ENCODE results near the gene FSD1L. TPM values are rescaled to one million over a fixed set of nuclear protein-coding genes. Genes with fewer than 3 reads are reported as not detected.
A peak's percentile ranks its signal among the peaks of the same experiment; 100 is the strongest.

The FSD1L gene
- total and polyA plus RNA-seq, 2 experiments from 2014 or later = 5.2 to 7.1 TPM

- TF ChIP-seq, protein P1, sequence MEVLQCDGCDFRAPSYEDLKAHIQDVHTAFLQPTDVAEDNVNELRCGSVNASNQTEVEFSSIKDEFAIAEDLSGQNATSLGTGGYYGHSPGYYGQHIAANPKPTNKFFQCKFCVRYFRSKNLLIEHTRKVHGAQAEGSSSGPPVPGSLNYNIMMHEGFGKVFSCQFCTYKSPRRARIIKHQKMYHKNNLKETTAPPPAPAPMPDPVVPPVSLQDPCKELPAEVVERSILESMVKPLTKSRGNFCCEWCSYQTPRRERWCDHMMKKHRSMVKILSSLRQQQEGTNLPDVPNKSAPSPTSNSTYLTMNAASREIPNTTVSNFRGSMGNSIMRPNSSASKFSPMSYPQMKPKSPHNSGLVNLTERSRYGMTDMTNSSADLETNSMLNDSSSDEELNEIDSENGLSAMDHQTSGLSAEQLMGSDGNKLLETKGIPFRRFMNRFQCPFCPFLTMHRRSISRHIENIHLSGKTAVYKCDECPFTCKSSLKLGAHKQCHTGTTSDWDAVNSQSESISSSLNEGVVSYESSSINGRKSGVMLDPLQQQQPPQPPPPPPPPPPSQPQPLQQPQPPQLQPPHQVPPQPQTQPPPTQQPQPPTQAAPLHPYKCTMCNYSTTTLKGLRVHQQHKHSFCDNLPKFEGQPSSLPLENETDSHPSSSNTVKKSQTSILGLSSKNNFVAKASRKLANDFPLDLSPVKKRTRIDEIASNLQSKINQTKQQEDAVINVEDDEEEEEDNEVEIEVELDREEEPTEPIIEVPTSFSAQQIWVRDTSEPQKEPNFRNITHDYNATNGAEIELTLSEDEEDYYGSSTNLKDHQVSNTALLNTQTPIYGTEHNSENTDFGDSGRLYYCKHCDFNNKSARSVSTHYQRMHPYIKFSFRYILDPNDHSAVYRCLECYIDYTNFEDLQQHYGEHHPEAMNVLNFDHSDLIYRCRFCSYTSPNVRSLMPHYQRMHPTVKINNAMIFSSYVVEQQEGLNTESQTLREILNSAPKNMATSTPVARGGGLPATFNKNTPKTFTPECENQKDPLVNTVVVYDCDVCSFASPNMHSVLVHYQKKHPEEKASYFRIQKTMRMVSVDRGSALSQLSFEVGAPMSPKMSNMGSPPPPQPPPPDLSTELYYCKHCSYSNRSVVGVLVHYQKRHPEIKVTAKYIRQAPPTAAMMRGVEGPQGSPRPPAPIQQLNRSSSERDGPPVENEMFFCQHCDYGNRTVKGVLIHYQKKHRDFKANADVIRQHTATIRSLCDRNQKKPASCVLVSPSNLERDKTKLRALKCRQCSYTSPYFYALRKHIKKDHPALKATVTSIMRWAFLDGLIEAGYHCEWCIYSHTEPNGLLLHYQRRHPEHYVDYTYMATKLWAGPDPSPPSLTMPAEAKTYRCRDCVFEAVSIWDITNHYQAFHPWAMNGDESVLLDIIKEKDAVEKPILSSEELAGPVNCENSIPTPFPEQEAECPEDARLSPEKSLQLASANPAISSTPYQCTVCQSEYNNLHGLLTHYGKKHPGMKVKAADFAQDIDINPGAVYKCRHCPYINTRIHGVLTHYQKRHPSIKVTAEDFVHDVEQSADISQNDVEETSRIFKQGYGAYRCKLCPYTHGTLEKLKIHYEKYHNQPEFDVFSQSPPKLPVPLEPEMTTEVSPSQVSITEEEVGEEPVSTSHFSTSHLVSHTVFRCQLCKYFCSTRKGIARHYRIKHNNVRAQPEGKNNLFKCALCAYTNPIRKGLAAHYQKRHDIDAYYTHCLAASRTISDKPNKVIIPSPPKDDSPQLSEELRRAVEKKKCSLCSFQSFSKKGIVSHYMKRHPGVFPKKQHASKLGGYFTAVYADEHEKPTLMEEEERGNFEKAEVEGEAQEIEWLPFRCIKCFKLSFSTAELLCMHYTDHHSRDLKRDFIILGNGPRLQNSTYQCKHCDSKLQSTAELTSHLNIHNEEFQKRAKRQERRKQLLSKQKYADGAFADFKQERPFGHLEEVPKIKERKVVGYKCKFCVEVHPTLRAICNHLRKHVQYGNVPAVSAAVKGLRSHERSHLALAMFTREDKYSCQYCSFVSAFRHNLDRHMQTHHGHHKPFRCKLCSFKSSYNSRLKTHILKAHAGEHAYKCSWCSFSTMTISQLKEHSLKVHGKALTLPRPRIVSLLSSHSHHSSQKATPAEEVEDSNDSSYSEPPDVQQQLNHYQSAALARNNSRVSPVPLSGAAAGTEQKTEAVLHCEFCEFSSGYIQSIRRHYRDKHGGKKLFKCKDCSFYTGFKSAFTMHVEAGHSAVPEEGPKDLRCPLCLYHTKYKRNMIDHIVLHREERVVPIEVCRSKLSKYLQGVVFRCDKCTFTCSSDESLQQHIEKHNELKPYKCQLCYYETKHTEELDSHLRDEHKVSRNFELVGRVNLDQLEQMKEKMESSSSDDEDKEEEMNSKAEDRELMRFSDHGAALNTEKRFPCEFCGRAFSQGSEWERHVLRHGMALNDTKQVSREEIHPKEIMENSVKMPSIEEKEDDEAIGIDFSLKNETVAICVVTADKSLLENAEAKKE (CRISPR knock-in tag; IDR thresholded peaks at IDR 0.05) = no peak
These were observed 9.9 kb downstream of the FSD1L start (continued) for GRCh38 chr9:105457560-105458294.

GRCh38 chr9:105458404-105458803, 10.6 kb downstream of the FSD1L start:
- H3K79me2 ChIP-seq (replicated peaks; ENCODE audit: insufficient read depth) = peaks cover 72% of the 10 kb centered on the region
- H3K4me1 Mint-ChIP-seq = peaks cover 2% of the 10 kb centered on the region; the same call in 1 of the 3 replicates
- no peak overlapping the region for H3K4me3 Mint-ChIP-seq
- no peak overlapping the region for H3K4me2 ChIP-seq
- H2AFZ ChIP-seq = no peak overlapping the region
- no peak for TF ChIP-seq NANOG (IDR thresholded peaks at IDR 0.05; ENCODE audit: borderline replicate concordance)
- H3K27me3 ChIP-seq (ENCODE audit: insufficient read depth) = no peaks in the 10 kb centered on the region
- no peaks in the 10 kb centered on the region for H3F3A ChIP-seq (replicated peaks; ENCODE audit: low read depth)
- no peaks in the 10 kb centered on the region for H3K27me3 Mint-ChIP-seq (ENCODE audit: insufficient read depth, low read depth, poor library complexity)
- H4K20me1 ChIP-seq (replicated peaks; ENCODE audit: insufficient read depth) = peaks cover 4% of the 10 kb centered on the region; the same call in 1 of the 2 replicates
- no peaks in the 10 kb centered on the region for H3K4me1 ChIP-seq (ENCODE audit: insufficient read depth)
- H3K36me3 Mint-ChIP-seq (ENCODE audit: low read depth) = peaks cover 25% of the 10 kb centered on the region
- peaks cover 21% of the 10 kb centered on the region for H3K9me3 Mint-ChIP-seq
- ATAC-seq (no peak), DNase-seq (ENCODE audit: low spot score) (peak; percentile 18)
- no peak overlapping the region for H3K27ac Mint-ChIP-seq
- H3K9me2 ChIP-seq (ENCODE audit: insufficient read depth) = no peaks in the 10 kb centered on the region
- H3K27ac ChIP-seq (ENCODE audit: low read depth) = no peak overlapping the region
- H3K36me3 ChIP-seq (ENCODE audit: insufficient read depth) = 0 out of 2 replicates have a peak, but pooled peaks cover 4% of the 10 kb centered on the region
- no peak overlapping the region for H3K4me3 ChIP-seq

DNA sequence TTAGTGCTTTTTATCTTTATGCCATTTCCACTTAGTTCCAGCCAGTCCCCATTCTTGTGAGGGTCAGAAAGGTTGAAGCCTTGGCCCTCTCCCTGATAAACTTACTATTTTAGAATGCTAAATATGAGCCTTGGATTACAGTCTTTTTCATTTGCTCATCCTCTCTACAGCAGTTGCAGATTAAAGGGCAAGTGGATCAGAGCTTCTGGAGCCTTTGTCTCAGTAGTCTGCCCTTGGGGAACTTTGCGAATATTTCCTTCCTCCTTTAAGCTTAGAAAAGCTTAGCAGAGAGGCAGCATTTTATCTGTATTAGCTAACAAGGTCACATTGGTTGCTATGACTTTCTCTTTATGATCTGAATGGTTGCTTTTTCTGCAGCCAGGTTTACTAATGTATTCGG, 11.5 kb downstream of the FSD1L start:
- Histone ChIP-seq H3K27me3 (ENCODE audit: insufficient read depth) (no peaks in the 10 kb centered on the region), H3K79me2 (replicated peaks; ENCODE audit: insufficient read depth) (peaks cover 62% of the 10 kb centered on the region), H3K4me1 (ENCODE audit: insufficient read depth) (no peaks in the 10 kb centered on the region), H4K20me1 (replicated peaks; ENCODE audit: insufficient read depth) (peaks cover 4% of the 10 kb centered on the region; the same call in 1 of the 2 replicates), H3K9me2 (ENCODE audit: insufficient read depth) (no peaks in the 10 kb centered on the region), H2AFZ (no peak overlapping the region), H3K4me2 (no peak overlapping the region), H3K27ac (ENCODE audit: low read depth) (no peak overlapping the region), H3K36me3 (ENCODE audit: insufficient read depth) (0 out of 2 replicates have a peak, but pooled peaks cover 4% of the 10 kb centered on the region), H3K4me3 (no peak overlapping the region), H3F3A (replicated peaks; ENCODE audit: low read depth) (no peaks in the 10 kb centered on the region)
- Mint-ChIP-seq H3K36me3 (ENCODE audit: low read depth) (peaks cover 25% of the 10 kb centered on the region), H3K27me3 (ENCODE audit: insufficient read depth, low read depth, poor library complexity) (no peaks in the 10 kb centered on the region), H3K9me3 (peaks cover 21% of the 10 kb centered on the region), H3K27ac (no peak overlapping the region), H3K4me1 (peaks cover 2% of the 10 kb centered on the region; the same call in 1 of the 3 replicates), H3K4me3 (no peak overlapping the region)
- no peak for DNase-seq (ENCODE audit: low spot score)
- no peak for ATAC-seq
- TF ChIP-seq EZH2phosphoT487 (IDR thresholded peaks at IDR 0.05; ENCODE audit: unreplicated experiment) (no peak), EZH2 (IDR thresholded peaks at IDR 0.05; ENCODE audit: low read depth, unreplicated experiment) (no peak)
- TF ChIP-seq, protein P2, sequence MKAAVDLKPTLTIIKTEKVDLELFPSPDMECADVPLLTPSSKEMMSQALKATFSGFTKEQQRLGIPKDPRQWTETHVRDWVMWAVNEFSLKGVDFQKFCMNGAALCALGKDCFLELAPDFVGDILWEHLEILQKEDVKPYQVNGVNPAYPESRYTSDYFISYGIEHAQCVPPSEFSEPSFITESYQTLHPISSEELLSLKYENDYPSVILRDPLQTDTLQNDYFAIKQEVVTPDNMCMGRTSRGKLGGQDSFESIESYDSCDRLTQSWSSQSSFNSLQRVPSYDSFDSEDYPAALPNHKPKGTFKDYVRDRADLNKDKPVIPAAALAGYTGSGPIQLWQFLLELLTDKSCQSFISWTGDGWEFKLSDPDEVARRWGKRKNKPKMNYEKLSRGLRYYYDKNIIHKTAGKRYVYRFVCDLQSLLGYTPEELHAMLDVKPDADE (IDR thresholded peaks at IDR 0.05) = no peak
